AG04450 (cell line): Measurements from ENCODE around the gene DNMT3A. TPM values are rescaled to one million over a fixed set of nuclear protein-coding genes. Genes with fewer than 3 reads are reported as not detected.

Experiments
- CTCF ChIA-PET: fragments of 300-600, 350-600 bp; formaldehyde crosslinking; extraction: SDS; loops from one replicate; lab custom pipeline; 2022; ENCODE audit warnings: antibody characterized with exemption, inconsistent platforms; lab: Charles Lee
- POLR2A ChIA-PET: fragments of 350-600 bp; formaldehyde crosslinking; extraction: SDS; loops from one replicate; lab custom pipeline; 2021; ENCODE audit warnings: antibody characterized with exemption, inconsistent platforms; lab: Yijun Ruan, JAX
- DNase-seq: peaks from one replicate; pipeline ENCODE4 v3.0.0-alpha.2; 2011; ENCODE audit warnings: low read depth, low spot score
- H3K27ac ChIP-seq: one replicate; pipeline ENCODE4 v1.5.1; 2012; ENCODE audit warnings: low read depth, low read length, control low read depth
- H3K27me3 ChIP-seq: one replicate; pipeline ENCODE4 v1.6.0; 2012; ENCODE audit warnings: low read length; ENCODE audit not compliant: control insufficient read depth, insufficient read depth
- H3K4me3 ChIP-seq: 2 replicates; pipeline ENCODE4 v1.5.1; 2011; ENCODE audit warnings: mild to moderate bottlenecking, low read depth, low read length, control low read depth
- H3K9me3 ChIP-seq: 2 replicates; pipeline ENCODE4 v1.5.1; 2012; ENCODE audit warnings: low read length; ENCODE audit not compliant: control insufficient read depth, insufficient read depth
- CTCF ChIP-seq: IDR thresholded peaks from 2 replicates; pipeline ENCODE4 v1.5.1; 2011; ENCODE audit warnings: low read depth, low read length, control low read depth, inconsistent platforms
- polyA plus RNA-seq: library from polyadenylated mRNA; depleted of rRNA; stranded (reverse); fragments of >200 nt; gene quantifications from 2 replicates; pipeline ENCODE4 v1.2.3, GENCODE V29; 2011

The DNMT3A gene
- polyA plus RNA-seq, 1 experiment: 4.1 TPM

GRCh38 chr2:25332571-25332970 is 9.2 kb downstream of the DNMT3A start:
- H3K4me3 ChIP-seq: no peak overlapping the region
- CTCF ChIA-PET: no interaction called here
- H3K9me3 ChIP-seq: peaks cover 5% of the 10 kb centered on the region
- no peaks in the 10 kb centered on the region for H3K27me3 ChIP-seq
- no peak overlapping the region for H3K27ac ChIP-seq
- POLR2A ChIA-PET: no interaction called here
- no peak for TF ChIP-seq CTCF
- no peak for DNase-seq

- Histone ChIP-seq H3K27me3 (no peaks in the 10 kb centered on the region), H3K9me3 (peaks cover 11% of the 10 kb centered on the region), H3K27ac (no peak overlapping the region), H3K4me3 (no peak overlapping the region)
- TF ChIP-seq CTCF: no peak
- ChIA-PET CTCF (interaction anchor here (1.1 kb wide), 1 partner anchor 30 kb away, joined by 3 read pairs; no protein-coding TSS in a partner anchor), POLR2A (no interaction called here)
- no peak for DNase-seq
Measured at GRCh38 chr2:25331686-25332365, 9.9 kb downstream of the DNMT3A start.

GRCh38 chr2:25330937-25331336 is 10.8 kb downstream of the DNMT3A start:
- H3K27ac ChIP-seq: no peak overlapping the region
- H3K4me3 ChIP-seq: no peak overlapping the region
- ChIA-PET CTCF (no interaction called here), POLR2A (no interaction called here)
- peaks cover 18% of the 10 kb centered on the region for H3K9me3 ChIP-seq
- H3K27me3 ChIP-seq: no peaks in the 10 kb centered on the region
- DNase-seq: no peak
- no peak for TF ChIP-seq CTCF

- POLR2A ChIA-PET: no interaction called here
- peaks cover 18% of the 10 kb centered on the region for H3K9me3 ChIP-seq
- no peaks in the 10 kb centered on the region for H3K27me3 ChIP-seq
- CTCF ChIA-PET: no interaction called here
- TF ChIP-seq CTCF: no peak
- no peak for DNase-seq
- H3K4me3 ChIP-seq: no peak overlapping the region
- H3K27ac ChIP-seq: no peak overlapping the region
Measured at GRCh38 chr2:25330273-25330672, 11.5 kb downstream of the DNMT3A start.

- Histone ChIP-seq H3K27ac (no peak overlapping the region), H3K4me3 (no peak overlapping the region), H3K27me3 (no peaks in the 10 kb centered on the region), H3K9me3 (peaks cover 18% of the 10 kb centered on the region)
- DNase-seq: no peak
- TF ChIP-seq CTCF: no peak
- ChIA-PET POLR2A (no interaction called here), CTCF (interaction anchor here (1.8 kb wide), 1 partner anchor 34 kb away, joined by 9 read pairs; no protein-coding TSS in a partner anchor)
Measured at GRCh38 chr2:25328152-25329085, 13.3 kb downstream of the DNMT3A start.
